DMS 273 (cell line): ENCODE data around the gene CAPN7.
A peak's percentile ranks its signal among the peaks of the same experiment; 100 is the strongest.

ENCODE experiments used
- DNase-seq: peaks from one replicate; lab custom pipeline; 2025; ENCODE audit not compliant: unreplicated experiment; lab: John Stamatoyannopoulos, UW

Gene CAPN7

DNA sequence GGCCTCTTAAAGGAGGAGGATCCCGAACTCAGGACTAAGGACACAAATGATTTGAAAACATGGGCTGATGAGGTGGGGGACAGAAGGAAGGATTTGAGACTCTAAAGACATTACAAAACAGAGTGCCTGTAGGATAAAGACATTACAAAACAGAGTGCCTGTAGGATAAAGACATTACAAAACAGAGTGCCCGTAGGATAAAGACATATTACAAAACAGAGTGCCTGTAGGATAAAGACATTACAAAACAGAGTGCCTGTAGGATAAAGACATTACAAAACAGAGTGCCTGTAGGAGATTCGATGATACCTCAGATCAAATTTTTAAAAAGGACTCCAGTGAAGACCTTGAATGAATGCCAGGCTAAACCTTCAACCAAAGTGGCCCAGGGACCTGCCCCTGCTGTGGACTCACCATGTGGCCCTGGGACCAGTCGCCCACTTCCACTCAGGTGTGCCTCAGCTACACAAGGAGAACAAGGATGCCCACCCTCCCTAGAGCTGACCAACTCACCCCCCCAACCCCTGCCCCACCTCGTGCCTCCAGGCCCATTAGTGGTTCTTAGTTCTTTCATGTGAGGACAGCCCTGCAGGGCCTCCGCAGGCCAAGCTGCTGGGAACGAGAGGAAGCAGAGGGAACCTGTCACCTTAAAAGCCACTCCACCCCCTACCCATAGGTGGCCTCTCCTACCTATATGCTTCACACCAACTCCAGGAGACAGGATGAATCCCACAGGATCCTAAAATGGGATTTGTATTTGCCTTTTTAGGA, 66.6 kb downstream of the CAPN7 start:
- no peak for DNase-seq

DNA sequence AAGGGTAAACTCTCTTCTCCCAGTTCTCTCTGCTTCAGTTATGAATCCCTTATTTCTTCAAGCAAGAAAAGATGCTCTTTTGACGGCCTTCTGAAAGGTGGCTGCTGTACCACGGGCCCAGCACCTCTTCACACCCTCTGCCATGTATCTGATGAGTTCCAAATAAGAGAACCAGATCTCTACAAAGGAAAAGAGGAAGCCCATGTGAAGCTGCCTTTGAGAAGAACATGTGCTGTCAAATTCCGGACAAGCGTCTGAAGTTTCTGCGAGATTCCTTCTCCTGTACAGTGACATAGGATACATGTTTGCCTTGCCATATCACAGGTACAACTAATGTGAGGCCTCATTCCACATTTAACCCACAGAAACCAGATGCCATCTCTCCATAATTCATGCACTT, 67.2 kb downstream of the CAPN7 start:
- no peak for DNase-seq

DNA sequence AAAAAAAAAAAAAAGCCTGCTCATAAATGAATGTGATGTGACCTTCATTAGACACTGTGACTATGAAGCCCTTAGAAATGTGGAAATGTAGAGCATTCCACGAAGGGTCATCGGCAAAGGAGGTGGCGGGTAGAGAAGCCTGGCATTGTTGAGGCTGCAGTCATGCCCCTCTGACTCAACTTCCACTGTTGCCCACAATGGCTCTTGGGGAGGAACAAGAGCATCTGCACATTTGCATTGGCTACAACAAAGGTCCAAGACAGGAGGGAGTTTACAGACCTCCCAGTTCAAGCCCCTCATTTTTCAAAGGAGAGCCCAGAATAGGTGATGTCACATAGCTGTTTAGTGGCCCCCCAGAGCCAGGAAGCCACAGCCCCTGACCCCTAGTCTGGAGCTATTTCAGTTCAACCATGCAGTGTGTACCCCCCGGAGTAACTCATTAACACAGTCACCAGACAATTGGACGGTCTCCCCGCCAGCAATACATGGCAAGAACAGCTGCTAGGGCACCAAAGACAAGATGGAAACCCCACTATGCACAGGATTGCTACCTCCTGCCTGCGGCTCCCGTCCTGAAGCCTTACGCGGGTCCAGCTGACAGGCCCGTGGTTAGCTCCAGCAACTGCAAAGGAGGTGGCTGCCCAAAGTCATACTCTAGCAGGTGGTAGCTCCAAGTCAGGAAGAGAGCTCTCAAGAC, 70.1 kb downstream of the CAPN7 start:
- no peak for DNase-seq

DNA sequence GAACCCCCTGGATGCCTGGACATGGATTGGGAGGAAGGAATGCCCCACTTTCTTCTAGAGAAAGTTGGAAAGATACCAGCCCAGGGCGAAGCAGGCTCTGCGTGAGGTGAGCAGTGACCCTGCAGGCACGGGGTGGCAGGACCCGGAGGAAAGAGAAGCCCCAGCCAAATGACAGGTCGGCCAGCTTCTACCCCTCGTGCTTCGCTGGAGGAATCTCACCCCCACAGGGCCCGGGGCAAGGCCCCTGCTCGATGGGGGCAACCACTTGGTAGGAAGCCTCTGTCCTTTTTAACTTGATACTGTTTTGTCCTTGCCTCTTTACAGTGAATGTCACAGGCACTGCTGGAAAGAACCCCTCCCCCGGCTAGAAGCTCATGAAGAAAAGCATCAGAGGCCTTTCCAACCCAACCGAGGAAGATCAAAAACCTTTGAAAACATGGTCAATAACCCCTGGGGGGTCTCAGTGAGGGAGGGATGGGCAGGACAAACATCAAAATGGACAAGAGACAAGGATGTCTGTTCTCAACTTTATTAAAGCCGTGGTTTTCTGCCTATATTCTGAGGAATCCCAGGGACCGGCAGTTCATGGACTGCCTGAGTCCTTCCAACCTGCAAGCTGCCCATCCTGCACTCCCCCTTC, 71.9 kb downstream of the CAPN7 start:
- DNase-seq = no peak

DNA sequence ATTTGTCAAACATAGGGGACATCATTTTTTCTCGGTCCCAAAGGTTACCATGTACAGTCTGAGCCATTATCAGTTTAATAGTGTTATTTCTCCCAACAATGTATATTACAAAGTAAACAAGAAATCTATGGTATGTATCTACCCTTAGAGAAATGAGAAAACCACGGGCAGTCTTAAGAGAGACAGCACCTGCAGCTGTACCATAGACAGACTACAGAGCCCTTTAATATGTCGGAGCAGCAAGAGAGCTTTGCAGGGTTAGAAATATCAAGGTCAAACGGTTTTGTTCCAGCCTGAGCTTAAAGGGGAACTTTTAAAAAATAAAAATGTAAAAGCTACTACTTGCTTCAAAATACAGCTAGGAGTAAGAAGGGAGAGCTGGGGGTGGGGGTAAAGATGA, 73.2 kb downstream of the CAPN7 start:
- DNase-seq = no peak

DNA sequence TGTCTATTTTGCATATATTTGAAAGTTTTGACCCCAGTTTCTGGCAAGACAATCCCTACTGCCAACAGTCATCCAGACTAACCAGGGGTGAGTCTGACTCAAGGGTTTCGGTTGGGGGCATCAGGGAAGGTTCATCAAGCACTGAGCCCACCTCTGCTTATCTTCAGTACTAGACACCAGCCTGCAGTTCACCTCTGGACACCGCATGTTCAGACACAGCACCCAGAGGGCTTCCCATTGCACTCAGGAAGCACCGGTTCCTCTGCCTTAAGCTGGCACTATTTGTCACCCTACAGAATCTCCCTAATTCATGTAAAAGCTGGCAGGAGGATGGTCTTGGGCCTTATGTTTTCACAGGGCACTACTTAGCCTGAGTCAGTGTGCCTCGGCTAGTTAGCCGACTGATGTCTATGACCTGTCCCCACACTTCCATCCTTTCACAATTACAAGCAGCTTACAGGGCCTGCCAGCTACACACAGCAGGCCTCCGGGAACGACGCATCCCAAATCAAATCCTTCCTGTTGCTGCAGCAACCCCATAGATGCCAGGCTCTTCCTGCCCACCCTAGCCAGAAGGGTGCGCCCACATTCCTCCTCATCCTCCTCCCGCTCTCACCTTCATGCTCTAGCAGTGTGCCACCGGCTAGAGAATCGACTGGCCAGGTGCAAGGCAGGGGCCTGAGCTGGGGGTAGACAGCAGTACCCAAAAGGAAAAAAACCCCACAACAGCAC, 73.8 kb downstream of the CAPN7 start:
- DNase-seq = no peak

DNA sequence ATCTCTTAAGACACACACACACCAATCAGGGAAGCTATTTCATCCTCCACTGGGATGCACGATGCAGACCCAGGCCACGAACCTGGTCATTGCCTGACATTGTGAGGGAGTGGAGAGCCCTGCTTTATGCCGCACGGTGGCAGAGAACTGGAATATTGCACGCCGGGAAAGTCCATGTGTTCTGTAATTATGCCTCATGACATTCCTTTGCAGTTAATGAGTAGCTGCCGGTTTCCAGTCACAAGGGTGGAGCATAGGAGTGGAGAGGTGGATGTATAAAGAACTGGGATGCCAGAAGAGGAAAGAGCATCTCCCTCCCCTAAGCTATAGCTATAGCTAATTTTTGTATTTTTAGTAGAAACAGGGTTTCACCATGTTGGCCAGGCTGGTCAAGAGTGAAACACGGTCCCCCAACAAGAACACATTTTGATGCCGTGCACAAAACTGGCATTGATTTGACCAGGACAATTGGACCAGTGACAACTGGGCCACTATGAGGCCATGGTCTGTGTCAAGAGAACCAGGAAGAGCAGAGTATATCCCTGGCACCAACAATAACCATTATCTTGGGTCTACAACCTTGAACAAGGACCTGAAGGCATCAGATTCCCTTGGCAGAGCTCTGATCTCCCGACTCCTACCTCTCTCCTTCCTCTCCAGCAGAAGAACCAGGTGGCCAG, 74.9 kb downstream of the CAPN7 start:
- DNase-seq = no peak

DNA sequence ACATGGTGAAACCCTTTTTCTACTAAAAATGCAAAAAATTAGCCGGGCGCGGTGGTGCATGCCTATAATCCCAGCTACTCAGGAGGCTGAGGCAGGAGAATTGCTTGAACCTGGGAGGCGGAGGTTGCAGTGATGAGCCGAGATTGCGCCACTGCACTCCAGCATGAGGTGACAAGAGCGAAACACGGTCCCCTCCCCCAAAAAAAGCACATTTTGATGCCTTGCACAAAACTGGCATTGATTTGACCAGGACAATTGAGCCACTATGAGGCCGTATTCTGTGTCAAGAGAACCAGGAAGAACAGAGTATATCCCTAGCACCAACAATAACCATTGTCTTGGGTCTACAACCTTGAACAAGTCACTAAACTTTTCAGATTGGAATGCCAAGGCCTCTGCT, 75.8 kb downstream of the CAPN7 start:
- DNase-seq = no peak

DNA sequence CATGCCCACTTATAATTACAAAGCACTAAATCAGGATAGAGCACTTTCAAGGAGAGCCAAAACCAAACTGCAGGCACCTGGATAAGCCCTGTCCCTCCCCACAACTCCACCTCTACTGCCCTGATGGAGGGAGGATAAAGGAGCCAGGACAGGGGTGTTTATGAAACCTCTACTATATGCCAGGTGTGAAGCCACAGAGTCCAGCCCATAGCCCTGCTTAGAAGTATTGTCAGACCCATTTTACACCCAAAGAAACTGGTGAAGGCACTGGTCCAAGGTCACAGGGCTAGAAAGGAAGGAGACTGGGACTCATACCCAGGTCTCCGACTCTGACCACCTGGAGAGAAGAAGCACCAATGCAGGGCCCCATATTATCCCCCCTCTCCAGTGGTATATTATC, 77.7 kb downstream of the CAPN7 start:
- DNase-seq = no peak

DNA sequence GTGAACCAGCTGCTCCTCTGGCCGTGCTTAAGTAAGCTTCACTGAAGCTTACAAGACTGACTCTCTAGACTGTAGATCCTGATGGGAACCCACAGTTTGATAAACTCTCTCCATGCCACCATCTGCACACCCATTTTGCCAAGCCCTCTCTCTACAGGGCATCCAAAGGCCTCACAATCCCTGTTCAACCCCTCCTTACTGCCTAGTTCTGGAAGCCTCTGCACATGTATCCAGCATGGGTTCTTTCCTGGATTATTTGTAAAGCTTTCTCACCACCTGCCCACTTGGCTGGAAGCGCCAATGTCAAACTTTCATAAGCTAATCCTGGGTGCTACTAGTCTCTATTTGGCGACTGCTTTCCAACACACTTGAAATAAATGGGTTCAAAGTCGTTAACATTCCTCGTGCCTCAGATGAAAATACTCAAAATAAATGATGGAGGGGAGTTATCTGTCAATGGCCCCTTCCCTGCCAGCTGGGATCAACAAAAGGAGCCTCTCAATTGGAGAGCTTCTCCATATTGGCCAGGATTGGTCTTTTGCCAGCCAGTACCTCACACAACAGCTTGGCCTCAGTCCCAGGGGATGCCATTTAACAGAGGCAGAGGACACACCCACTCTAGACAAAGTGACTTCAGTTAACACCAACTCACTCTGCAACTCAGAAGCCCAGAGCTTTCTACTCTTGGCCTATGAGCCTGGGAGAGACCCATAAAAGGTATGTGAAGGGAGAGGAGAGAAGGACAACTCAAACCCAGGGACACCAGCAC, 78.3 kb downstream of the CAPN7 start:
- DNase-seq = peak; percentile 96

DNA sequence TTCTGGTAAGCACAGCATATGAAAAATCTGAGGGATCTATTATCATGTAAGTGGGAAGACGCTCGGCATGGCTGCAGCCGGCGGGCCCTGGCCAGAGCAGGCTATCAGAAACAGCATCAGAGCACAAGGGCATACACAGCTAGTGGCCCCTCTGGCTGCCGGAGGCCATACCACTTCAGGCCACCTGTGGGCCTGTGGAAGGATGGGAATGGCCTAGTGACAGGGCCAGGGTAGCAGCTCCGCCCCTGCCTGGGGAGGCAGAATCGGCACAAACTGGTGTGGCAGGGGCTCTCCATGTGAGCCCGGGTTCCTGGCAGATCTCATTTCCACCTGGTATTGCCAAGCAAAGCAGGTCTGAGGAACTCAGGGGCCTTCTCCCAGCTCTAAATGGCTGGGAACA, 80.0 kb downstream of the CAPN7 start:
- no peak for DNase-seq

DNA sequence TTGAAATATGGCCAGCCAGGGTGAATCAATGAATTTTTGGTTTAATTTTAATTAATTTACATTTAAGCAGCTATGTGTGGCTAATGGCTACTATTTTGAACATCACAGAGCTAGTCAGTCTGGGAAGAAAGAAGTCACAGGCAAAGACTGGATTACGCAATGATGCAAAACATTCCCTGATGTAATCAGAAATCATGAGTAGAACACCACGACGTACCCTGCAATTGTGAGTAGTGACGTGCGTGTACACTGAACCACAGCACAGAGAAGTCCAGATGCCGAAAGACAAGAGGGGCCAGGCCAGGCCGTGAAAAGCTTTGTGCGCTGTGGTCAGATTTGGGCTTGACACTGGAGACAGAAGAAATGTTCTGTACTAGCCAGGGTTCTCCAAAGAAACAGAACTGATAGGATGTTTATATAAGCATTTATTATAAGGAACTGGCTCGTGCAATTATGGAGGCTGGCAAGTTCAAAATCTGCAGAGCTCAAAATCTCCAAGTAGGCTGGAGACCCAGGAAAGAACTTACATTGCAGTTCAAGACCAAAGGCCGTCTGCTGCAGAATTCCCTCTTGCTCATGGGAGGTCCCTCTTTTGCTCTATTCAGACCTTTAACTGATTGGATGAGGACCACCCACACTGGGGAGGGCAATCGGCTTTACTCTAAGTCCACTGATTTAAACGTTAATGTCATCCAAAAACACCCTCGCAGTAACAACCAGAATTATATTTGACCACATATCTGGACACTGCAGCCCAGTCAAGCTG, 81.7 kb downstream of the CAPN7 start:
- DNase-seq = no peak

DNA sequence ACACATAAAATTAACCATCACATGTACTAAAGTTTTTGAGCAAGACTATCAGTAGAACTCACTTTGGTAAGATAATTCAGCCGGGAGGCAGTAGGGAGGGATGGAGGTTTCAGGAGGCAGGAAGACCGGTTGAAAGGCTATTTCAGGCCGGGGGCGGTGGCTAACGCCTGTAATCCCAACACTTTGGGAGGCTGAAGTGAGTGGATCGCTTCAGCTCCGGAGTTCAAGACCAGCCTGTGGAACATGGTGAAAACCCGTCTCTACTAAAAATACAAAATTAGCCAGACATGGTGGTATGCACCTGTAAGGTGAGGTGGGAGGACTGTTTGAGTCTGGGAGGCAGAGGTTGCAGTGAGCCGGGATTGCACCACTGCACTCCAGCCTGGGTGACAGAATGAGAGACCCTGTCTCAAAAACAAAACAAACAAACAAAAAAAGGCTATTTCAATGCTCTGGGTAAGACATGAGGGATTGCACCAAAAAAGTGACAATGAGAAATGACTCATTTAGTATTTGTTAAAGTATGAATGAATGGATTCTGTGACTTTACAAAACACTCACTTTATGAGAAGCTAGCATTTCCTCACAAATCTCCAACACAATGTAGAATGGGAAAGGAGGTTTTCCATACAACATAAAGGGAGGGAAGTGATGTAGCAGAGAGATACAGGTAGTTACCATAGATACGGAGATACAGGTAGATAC, 82.4 kb downstream of the CAPN7 start:
- DNase-seq = no peak

DNA sequence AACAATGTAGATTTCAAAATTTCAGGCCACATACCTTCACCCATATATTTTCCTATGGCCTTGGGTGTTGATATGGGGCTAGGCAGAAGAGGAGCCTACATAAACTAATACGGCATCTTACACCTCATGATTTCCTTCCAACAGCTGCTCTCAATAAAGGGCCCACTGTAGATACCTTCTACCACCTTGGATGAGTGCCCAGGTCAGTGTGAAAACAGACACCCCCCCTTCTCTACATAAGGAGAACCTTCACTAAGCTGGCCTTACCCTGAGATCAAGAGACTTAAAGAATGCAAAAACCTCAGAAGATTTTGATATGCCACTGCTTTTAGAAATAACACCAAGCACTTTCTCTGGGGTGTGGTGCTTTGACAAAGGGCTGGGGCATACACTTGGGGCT, 83.6 kb downstream of the CAPN7 start:
- peak; percentile 15 for DNase-seq

DNA sequence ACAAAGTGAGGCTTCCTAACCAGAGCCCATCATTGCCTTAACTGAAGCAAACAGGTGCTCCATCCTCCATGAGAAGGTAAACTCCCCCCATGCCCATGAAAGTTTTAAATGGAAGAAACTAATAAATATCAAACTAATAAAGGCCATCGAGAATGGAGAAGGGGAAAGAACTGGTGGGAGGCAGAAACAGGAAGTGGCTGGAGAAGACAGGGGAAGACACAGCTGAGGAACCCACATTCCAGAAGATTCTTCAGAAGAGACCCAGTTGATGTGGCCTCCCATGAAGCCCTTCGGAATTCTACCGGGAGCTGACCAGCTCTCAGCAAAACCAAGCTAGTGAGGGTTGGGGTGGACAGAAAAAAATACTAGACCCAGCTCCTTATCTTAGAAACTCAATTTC, 84.7 kb downstream of the CAPN7 start:
- DNase-seq = no peak

DNA sequence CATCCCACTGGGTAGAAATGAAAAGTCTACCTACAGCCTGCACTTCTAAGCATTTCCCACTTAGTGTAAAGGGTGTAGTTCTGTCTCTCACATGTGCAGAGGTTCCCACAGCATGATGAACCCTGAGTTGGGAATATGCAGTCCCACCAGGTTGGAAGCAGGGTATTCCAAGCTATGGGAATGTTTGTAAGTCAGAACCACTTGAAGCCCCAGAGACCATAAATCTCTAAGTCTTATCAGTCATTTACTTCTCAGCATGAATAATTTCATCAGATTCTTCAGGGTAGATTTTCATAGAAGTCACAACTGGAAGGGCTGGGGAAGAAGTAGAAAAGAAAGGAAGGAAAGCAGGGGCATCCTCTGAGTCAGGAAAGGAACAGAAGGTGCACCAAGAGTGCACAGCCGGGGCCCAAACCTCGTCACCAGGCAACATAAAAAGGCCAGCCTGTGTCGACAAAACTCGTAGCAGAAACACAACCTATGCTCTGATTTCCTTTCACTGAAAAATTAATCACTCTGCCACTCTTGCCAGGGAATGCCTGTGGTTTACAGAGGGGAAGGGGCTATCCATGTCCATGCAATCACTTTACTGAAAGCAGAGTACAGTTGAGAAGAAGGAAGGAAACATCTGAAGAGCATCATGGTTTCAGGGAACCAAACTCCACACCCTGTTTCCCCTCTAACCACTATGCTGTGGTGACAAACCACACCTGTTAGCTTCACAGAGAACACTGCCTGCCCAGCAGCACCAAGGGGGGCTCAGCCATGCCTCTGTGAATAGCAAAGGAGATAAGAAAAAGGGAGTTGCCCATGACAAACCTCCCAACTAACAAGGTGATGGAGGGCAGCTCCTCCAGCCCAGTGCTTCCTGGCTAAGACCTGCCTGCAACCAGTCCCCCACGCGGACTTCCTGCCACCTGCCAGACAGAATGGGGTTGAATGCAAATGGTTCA, 85.8 kb downstream of the CAPN7 start:
- DNase-seq = peak; percentile 40

DNA sequence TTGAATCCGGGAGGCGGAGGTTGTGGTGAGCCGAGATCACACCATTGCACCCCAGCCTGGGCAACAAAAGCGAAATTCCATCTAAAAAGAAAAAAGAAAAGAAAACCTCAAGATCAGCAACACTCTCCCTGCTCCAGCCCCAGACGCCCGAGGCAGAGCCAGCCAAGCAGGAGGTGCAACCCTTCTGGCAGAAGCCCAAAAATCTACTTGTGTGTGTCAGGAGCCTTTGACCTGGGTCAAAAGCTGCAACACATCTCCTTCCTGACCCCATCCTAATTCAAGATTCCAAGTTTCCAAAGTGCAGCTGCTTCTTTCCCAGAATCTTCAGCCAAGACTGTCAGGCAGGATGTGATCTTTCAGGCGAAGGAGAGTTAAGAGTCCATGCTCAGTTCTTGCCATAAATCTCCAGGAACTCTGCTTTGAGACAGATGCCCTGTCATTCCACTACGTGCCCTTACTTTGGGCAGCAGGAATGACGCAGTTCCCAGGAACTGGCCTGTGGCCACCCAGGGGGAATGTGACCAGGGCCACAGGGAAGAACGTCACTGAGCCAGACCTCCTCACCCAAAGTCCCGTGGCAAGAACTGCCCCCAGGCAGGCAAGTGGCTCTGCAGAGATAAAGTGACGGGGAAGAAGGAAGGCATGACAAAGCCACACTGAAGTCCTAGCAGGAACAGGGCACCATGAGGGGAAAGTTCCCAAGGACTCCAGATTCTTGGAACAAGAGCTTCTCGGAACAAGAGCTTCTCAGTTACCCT, 86.9 kb downstream of the CAPN7 start:
- DNase-seq = peak; percentile 40
